NB4 (cell line): ENCODE results near the gene RNU6-9.

ENCODE experiments used
- DNase-seq: peaks from one replicate; pipeline ENCODE4 v3.0.0; 2010; ENCODE audit warnings: low read depth
- H3K4me3 ChIP-seq: one replicate; pipeline ENCODE4 v1.5.1; 2011; ENCODE audit warnings: mild to moderate bottlenecking, low read depth, low read length, moderate library complexity
- MYC ChIP-seq: IDR thresholded peaks from 2 replicates; pipeline ENCODE4 v1.6.1; 2011; ENCODE audit warnings: low read depth, low read length
- POLR2A ChIP-seq: IDR thresholded peaks from 2 replicates; pipeline ENCODE4 v1.6.1; 2011; ENCODE audit warnings: mild to moderate bottlenecking; ENCODE audit not compliant: insufficient read length; ENCODE audit errors: extremely low read depth
- TF ChIP-seq, protein P1 (sequence below): IDR thresholded peaks from one replicate; pipeline ENCODE4 v1.5.1; 2012; ENCODE audit warnings: low read depth, low read length
- TF ChIP-seq, protein P2 (sequence below): IDR thresholded peaks from 2 replicates; pipeline ENCODE4 v1.6.1; 2011; ENCODE audit warnings: low read depth, low read length

Gene RNU6-9

GRCh38 chr19:919199-920050 is 26.1 kb downstream of the RNU6-9 start:
- no peak for DNase-seq
- TF ChIP-seq, protein P1, sequence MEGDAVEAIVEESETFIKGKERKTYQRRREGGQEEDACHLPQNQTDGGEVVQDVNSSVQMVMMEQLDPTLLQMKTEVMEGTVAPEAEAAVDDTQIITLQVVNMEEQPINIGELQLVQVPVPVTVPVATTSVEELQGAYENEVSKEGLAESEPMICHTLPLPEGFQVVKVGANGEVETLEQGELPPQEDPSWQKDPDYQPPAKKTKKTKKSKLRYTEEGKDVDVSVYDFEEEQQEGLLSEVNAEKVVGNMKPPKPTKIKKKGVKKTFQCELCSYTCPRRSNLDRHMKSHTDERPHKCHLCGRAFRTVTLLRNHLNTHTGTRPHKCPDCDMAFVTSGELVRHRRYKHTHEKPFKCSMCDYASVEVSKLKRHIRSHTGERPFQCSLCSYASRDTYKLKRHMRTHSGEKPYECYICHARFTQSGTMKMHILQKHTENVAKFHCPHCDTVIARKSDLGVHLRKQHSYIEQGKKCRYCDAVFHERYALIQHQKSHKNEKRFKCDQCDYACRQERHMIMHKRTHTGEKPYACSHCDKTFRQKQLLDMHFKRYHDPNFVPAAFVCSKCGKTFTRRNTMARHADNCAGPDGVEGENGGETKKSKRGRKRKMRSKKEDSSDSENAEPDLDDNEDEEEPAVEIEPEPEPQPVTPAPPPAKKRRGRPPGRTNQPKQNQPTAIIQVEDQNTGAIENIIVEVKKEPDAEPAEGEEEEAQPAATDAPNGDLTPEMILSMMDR: no peak
- TF ChIP-seq, protein P2, sequence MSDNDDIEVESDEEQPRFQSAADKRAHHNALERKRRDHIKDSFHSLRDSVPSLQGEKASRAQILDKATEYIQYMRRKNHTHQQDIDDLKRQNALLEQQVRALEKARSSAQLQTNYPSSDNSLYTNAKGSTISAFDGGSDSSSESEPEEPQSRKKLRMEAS: no peak
- TF ChIP-seq POLR2A (no peak), MYC (no peak)
- H3K4me3 ChIP-seq: no peak overlapping the region

GRCh38 chr19:920051-920864 is 27.0 kb downstream of the RNU6-9 start:
- peak; percentile 68 for DNase-seq
- TF ChIP-seq, protein P1: no peak
- TF ChIP-seq MYC (no peak), POLR2A (no peak)
- TF ChIP-seq, protein P2: no peak
- H3K4me3 ChIP-seq: no peak overlapping the region

DNA sequence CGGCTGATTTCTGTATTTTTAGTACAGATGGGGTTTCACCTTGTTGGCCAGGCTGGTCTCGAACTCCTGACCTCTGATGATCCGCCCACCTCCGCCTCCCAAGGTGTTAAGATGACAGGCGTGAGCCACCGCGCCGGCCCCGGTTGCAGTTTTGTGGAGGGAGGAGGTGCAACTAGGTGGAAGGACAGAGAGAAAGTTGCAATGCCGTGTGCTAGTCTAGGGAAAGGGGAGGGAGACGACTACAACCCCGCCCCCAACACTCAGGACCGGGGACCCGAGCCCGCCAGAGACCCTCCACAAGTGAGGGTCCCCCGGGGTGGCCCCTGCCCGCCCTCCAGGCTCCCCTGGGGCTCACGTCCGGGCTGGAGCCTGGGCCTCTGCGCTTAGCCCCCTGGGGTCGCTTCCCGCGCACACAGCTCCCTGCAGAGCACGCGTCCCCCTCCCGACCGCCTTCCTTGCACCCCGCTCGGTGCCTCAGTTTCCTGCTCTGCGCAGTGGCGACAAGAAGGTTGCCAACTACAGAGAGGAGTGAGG is 31.3 kb downstream of the RNU6-9 start:
- peak; percentile 55 for DNase-seq
- H3K4me3 ChIP-seq: peak overlapping the region; percentile 63
- TF ChIP-seq MYC: no peak
- TF ChIP-seq, protein P2: no peak
- no peak for TF ChIP-seq POLR2A
- TF ChIP-seq, protein P1: no peak

DNA sequence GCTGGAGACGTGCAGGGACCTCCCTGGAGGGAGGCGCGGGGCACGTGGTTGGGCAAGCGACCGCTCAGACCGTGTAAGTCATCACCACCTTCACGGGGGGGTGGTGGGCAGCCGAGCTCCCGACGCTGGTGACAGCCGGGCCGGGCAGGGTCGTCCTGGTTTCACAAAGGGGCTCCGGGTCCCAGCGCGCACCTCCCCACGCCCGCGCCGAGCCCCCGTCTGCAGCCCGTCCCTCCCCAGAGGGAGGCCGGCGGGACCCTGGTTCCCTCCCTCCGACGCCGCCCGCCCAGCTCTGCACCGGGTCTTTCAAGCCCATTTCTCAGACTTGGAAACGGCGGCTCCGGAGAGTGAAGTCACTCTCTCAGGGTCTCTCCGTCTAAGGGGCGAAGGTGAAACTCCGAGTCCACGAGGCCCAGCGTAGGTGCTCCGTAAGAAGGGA is 31.8 kb downstream of the RNU6-9 start:
- no peak for TF ChIP-seq POLR2A
- peak; percentile 57; the same call in 1 of the 2 replicates for TF ChIP-seq MYC
- TF ChIP-seq, protein P1: no peak
- TF ChIP-seq, protein P2: peak; percentile 88
- peak overlapping the region; percentile 63 for H3K4me3 ChIP-seq
- peak; percentile 78 for DNase-seq

GRCh38 chr19:925526-926322 is 32.4 kb downstream of the RNU6-9 start, which contains the start of gene ARID3A:
Gene ARID3A, plus strand, starts transcription at chr19:926035. Its CDS starts 3,494 bp downstream, at chr19:929529.
- TF ChIP-seq MYC: no peak; the same call in 1 of the 2 replicates
- TF ChIP-seq POLR2A: no peak
- TF ChIP-seq, protein P1: no peak
- TF ChIP-seq, protein P2: no peak
- H3K4me3 ChIP-seq: peak within 1 kb of the TSS; percentile 73
- peak; percentile 92 for DNase-seq
